Measurements from ENCODE around the gene GNAI2. TPM values are rescaled to one million over a fixed set of nuclear protein-coding genes. Genes with fewer than 3 reads are reported as not detected.
"Not testable (repeated sequence)": the region's sequence is repeated elsewhere in the genome, so short reads cannot be mapped to it uniquely, and the experiment has no call there.

Gene GNAI2
- total RNA-seq, 1 experiment from 2014 or later = 259 TPM

GRCh38 chr3:50264383-50264963 is 28.5 kb downstream of the GNAI2 start:
- DNase-seq (ENCODE audit: low read depth) = peak; percentile 90

GRCh38 chr3:50264964-50265485 is 29.0 kb downstream of the GNAI2 start:
- DNase-seq (ENCODE audit: low read depth) = peak; percentile 59

DNA sequence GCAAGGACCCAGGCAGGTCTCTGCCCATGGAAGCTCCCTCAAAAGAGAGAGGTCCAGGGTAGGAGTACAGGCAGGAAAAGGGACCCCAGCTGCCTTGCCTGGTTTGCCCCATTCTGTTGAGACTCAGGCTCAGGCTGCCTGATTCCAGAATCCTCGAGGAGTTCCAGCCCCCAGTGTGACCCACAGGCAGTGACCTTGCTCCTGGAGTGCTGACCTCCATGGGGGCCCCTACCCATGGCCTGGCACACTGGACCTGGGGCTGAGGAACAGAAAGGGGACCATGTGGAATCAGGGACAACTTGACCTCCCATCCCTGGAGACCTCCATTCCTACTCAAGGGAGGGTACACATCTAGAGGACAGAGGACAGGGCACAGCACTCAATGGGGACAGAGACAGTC is 29.6 kb downstream of the GNAI2 start:
- DNase-seq (ENCODE audit: low read depth) = no peak

DNA sequence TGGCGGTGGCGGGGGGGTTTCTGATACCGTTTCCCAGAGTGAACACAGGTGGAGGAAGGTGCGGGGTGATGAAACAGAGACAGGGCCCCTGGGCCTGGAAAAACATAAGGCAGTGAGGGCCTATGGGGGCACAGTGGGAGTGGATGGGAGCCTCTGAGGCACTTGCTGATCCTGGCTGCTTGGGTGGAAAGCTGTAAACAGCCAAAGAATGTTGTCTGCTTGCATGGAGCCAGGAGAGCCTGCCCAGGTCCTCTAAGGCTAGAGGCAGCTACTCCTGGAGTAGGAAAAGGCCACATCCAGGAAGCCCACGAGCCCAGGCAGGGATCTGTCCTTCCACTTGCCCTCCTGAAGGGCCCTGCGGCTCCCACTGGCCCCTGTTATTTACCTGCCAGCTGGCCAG is 30.0 kb downstream of the GNAI2 start:
- DNase-seq (ENCODE audit: low read depth) = no peak

- DNase-seq (ENCODE audit: low read depth) = no peak
Observed at GRCh38 chr3:50266836-50267235, 30.8 kb downstream of the GNAI2 start.

- no peak for DNase-seq (ENCODE audit: low read depth)
Observed at GRCh38 chr3:50267280-50267913, 31.4 kb downstream of the GNAI2 start.

DNA sequence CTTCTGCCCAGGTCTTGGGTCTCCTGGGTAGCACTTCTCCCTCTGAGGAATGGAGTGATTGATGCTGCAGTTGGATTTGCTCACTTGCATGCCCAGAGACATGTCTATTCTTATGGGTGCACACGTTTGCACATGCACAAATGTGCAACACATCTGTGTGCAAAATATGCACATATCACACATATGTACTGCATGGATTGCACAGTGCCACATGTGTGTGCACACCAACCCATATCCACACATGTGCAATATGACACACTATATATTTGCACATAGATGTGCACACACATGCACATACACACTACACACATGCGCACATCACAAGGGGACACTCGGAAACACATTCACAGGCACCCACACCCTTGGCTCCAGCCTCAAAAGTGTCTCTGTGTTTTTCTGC is 32.3 kb downstream of the GNAI2 start:
- DNase-seq (ENCODE audit: low read depth) = no peak

- DNase-seq (ENCODE audit: low read depth) = peak; percentile 88
Observed at GRCh38 chr3:50268703-50269451, 32.9 kb downstream of the GNAI2 start, which contains the start of gene SEMA3B. SEMA3B (plus strand) TSS chr3:50269147; CDS start chr3:50269241, 94 bp downstream.

DNA sequence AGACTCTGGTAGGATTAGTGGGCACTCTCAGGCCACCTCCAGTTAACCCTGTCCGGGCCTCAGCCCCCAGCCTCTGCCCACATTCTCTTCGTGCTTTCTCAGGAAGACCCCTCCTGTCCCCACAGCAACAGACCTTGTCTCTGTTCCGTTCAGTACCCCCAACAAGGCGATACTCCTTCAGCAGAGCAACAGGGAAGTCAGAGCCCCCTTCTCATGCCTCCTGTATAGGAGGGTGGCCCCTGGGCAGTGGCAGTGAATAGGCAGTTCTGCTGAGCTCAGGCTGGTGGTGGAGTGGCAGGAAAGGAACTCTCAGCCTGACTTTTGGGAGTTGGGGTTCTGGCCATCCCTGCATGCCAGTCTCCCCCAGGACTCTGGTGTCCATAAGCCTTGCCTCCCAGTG is 33.5 kb downstream of the GNAI2 start:
- DNase-seq (ENCODE audit: low read depth) = no peak

- peak; percentile 80 for DNase-seq (ENCODE audit: low read depth)
Observed at GRCh38 chr3:50269977-50270413, 34.0 kb downstream of the GNAI2 start.

GRCh38 chr3:50270422-50271224 is 34.6 kb downstream of the GNAI2 start:
- DNase-seq (ENCODE audit: low read depth) = peak; percentile 37

DNA sequence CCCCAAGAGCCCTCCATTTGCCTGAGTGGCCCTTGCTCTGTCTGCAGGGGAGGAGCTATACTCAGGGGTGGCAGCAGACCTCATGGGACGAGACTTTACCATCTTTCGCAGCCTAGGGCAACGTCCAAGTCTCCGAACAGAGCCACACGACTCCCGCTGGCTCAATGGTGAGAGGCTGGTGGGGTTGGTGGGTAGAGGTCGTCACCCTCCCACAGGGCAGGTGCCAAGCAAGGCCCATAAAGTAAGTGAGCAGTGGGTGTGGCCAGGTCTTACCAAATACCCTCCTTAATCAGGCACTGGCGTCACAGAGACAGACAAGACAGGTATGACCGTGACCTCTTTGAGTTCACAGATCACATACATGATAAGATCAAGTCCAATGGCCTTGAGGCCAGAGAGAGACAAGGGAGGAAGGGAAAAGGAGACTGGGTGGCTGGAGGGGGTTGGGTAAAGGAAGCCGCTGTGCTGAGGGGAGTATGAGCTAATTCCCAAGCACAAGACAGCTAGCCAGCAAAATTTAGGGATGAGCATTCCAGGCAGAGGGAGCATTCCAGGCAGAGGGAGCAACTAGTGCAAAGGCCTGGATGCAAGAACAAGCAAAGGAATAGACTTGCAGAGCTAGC is 35.4 kb downstream of the GNAI2 start:
- DNase-seq (ENCODE audit: low read depth) = no peak

GRCh38 chr3:50272538-50272910 is 36.5 kb downstream of the GNAI2 start:
- not testable (repeated sequence) for DNase-seq (ENCODE audit: low read depth)

GRCh38 chr3:50272911-50273688 is 37.1 kb downstream of the GNAI2 start:
- peak; percentile 70 for DNase-seq (ENCODE audit: low read depth)

DNA sequence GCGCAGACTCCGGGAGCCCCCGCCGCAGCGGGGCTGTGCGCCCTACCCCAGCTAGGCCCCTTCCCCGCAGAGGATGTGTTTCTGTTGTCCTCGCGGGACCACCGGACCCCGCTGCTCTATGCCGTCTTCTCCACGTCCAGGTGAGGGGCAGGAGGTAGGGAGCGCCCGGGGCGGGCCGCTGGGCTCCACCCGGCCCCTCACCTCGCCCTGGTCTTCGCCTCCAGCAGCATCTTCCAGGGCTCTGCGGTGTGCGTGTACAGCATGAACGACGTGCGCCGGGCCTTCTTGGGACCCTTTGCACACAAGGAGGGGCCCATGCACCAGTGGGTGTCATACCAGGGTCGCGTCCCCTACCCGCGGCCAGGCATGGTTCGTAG is 37.7 kb downstream of the GNAI2 start:
- DNase-seq (ENCODE audit: low read depth) = no peak

DNA sequence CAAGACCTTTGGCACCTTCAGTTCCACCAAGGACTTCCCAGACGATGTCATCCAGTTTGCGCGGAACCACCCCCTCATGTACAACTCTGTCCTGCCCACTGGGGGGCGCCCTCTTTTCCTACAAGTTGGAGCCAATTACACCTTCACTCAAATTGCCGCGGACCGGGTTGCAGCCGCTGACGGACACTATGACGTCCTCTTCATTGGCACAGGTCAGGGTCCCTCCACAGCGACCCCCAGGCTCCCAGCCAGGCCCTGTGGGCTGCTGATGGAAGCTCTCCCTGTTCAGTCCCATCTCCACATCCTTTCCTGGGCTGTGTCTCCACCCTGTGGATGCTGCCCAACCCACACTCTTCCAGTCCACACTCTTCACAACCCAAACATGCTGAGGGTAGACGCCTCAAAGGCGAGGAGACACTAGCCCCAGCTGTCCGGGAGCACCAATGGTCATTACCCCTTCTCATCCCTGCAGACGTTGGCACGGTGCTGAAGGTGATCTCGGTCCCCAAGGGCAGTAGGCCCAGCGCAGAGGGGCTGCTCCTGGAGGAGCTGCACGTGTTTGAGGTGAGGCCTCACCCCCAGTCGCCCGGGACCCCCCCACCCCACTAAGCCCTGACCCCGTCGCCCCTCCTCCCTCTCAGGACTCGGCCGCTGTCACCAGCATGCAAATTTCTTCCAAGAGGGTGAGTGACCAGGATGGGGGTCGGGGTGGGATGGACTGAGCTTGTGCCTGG is 38.5 kb downstream of the GNAI2 start:
- peak; percentile 35 for DNase-seq (ENCODE audit: low read depth)

DNA sequence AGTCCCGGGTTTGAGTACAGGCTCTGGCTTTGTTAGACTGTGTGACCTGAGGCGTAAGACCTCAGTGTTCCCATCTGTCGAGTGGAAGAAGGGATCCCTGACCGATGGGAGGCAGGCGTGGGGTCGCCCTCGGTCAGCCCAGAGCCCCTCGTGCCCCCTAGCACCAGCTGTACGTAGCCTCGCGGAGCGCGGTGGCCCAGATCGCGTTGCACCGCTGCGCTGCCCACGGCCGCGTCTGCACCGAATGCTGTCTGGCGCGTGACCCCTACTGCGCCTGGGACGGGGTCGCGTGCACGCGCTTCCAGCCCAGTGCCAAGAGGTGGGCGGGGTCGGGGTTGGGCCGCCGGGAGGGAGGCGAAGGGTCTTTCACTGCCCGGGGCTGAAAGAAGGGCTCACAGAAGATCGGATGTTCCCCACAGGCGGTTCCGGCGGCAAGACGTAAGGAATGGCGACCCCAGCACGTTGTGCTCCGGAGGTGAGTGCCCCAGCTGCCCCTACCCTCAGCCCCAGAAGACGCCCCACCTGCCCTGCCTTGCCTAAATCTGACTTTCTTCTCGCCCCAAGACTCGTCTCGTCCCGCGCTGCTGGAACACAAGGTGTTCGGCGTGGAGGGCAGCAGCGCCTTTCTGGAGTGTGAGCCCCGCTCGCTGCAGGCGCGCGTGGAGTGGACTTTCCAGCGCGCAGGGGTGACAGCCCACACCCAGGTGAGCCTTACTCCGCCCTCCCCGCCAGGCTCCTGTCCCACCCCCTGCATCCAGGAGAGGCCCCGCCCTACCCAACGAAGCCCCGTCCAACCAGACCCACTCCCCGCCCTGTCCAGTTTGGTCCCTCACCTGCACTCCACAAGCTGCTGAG is 39.4 kb downstream of the GNAI2 start:
- DNase-seq (ENCODE audit: low read depth) = no peak

- DNase-seq (ENCODE audit: low read depth) = no peak
Observed at GRCh38 chr3:50275996-50276761, 40.2 kb downstream of the GNAI2 start.

Measured in M059J (cell line).